Naive thymus-derived CD8-positive, alpha-beta T cell (primary cell): ENCODE data around the gene MSH2. TPM values are rescaled to one million over a fixed set of nuclear protein-coding genes. Genes with fewer than 3 reads are reported as not detected.
A peak's percentile ranks its signal among the peaks of the same experiment; 100 is the strongest.
"Not testable (repeated sequence)": the region's sequence is repeated elsewhere in the genome, so short reads cannot be mapped to it uniquely, and the experiment has no call there.

Experiments used
- ATAC-seq, 2 donors: fragments of 150-1000 bp; cut with Tn5 transposase in 1 of 2; sonication (Bioruptor Pico), chemical (Tn5 transposase) in 1 of 2; 1 replicate in 1 of 2; 2 replicates in 1 of 2; pipeline ENCODE4 v1.10.0; 2021; ENCODE audit warnings: mild to moderate bottlenecking in 2 of 2, moderate library complexity in 2 of 2
- POLR2A ChIA-PET: fragments of 350-600 bp; sonication (Branson Sonifier 250); formaldehyde crosslinking; loops from one replicate; lab custom pipeline; 2021; ENCODE audit warnings: antibody characterized with exemption; lab: Charles Lee
- DNase-seq, 10 donors: peaks; one replicate each; pipeline versions ENCODE4 v3.0.0 to v3.0.0-alpha.2; 2020 to 2022
- H3K27ac Mint-ChIP-seq, 10 donors: one replicate each; pipeline ENCODE4 v1.8.0; 2020 to 2022; ENCODE audit warnings: mild to moderate bottlenecking in 10 of 10, mixed read lengths in 10 of 10, moderate library complexity in 4 of 10, inconsistent platforms in 1 of 10
- H3K27me3 Mint-ChIP-seq, 5 donors: one replicate each; pipeline ENCODE4 v1.8.0; 2021 to 2022; ENCODE audit warnings: mixed read lengths in 5 of 5
- H3K36me3 Mint-ChIP-seq, 3 donors: one replicate each; pipeline ENCODE4 v1.8.0; 2020 to 2022; ENCODE audit warnings: mixed read lengths in 3 of 3, mild to moderate bottlenecking in 2 of 3, inconsistent platforms in 1 of 3
- H3K4me1 Mint-ChIP-seq, 4 donors: one replicate each; pipeline ENCODE4 v1.8.0; 2021 to 2022; ENCODE audit warnings: mixed read lengths in 4 of 4
- H3K4me3 Mint-ChIP-seq, 10 donors: one replicate each; pipeline ENCODE4 v1.8.0; 2020 to 2022; ENCODE audit warnings: mild to moderate bottlenecking in 10 of 10, mixed read lengths in 10 of 10, moderate library complexity in 6 of 10, inconsistent platforms in 1 of 10
- H3K9me3 Mint-ChIP-seq, 9 donors: one replicate each; pipeline ENCODE4 v1.8.0; 2020 to 2022; ENCODE audit warnings: mixed read lengths in 9 of 9, mild to moderate bottlenecking in 3 of 9, inconsistent platforms in 1 of 9, moderate library complexity in 1 of 9
- polyA plus RNA-seq, 3 donors: library from polyadenylated mRNA; unstranded; fragments of 300-500 nt; fragmentation: Illumina TruSeq; gene quantifications; one replicate each; pipeline ENCODE4 v1.2.3, GENCODE V29; 2021
- total RNA-seq, 8 experiments: library from RNA in 2 of 8; stranded (reverse) in 2 of 8; gene quantifications; one replicate each; pipeline ENCODE4 v1.2.3 and lab custom pipeline; 2021 to 2026

Gene MSH2
- total and polyA plus RNA-seq, 5 experiments from 2014 or later, result 35.3 to 46.2 (median 43.0) TPM

DNA sequence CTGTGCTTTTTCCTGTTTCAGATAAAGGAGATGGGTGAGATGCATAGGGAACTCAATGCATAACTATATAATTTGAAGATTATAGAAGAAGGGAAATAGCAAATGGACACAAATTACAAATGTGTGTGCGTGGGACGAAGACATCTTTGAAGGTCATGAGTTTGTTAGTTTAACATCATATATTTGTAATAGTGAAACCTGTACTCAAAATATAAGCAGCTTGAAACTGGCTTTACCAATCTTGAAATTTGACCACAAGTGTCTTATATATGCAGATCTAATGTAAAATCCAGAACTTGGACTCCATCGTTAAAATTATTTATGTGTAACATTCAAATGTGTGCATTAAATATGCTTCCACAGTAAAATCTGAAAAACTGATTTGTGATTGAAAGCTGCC, 16.4 kb upstream of the MSH2 start:
- H3K4me1 Mint-ChIP-seq, result peaks cover 0 to 1% (median 0%) of the 10 kb centered on the region in 4 donors
- DNase-seq, result no peak
- no peaks in the 10 kb centered on the region for H3K9me3 Mint-ChIP-seq
- POLR2A ChIA-PET, result no interaction called here
- ATAC-seq, result no peak
- H3K27me3 Mint-ChIP-seq, result peaks cover 0 to 8% (median 0%) of the 10 kb centered on the region in 5 donors
- H3K36me3 Mint-ChIP-seq, result no peaks in the 10 kb centered on the region
- H3K4me3 Mint-ChIP-seq, result no peak overlapping the region
- no peak overlapping the region for H3K27ac Mint-ChIP-seq

DNA sequence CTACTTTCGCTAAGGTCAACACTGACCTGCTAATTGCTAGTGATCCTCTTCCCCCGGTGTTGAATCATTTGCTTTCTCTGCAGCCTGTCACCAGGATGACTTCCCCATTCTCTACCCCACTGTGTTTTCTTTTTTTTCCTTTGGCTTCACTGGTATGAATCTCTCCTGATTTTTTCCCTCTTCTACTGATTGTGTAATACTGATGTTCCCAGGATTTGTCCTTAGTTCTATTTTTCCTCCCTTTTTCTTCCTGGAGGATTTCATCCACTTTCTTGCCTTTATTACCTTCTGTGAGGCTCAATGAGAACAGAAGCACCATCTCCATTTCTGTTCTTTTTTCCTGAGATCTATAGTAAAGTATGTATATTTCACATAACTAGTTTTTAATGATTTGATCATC, 14.1 kb upstream of the MSH2 start:
- POLR2A ChIA-PET, result interaction anchor here (0.6 kb wide), 1 partner anchor 10 kb away, joined by 3 read pairs; no protein-coding TSS in a partner anchor
- no peaks in the 10 kb centered on the region for H3K36me3 Mint-ChIP-seq
- DNase-seq (no peak), ATAC-seq (no peak)
- H3K27ac Mint-ChIP-seq, result peak overlapping the region in 2 of 10 donors; percentile 2 to 18
- peaks cover 0 to 8% (median 0%) of the 10 kb centered on the region in 5 donors for H3K27me3 Mint-ChIP-seq
- no peaks in the 10 kb centered on the region for H3K9me3 Mint-ChIP-seq
- no peak overlapping the region for H3K4me3 Mint-ChIP-seq
- peaks cover 0 to 1% (median 0%) of the 10 kb centered on the region in 4 donors for H3K4me1 Mint-ChIP-seq

DNA sequence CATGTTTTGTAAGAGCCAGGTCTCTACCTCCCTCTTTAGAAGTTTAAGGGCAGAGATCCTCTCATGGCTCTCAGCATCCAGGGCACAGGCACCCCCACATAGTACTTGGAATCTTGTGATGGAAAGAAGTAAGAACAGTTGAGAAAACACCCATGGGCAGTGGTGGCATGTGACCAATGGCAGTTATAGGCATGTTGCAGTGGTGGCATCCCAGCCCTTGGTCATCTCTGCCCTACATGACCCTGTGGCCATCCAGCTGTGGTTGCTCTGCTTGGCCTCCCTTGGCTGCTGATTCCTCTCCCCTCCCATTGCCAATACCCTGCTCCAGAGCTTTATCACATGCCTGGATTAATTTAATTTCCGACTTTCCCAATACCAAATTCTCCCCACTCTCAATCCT, 13.3 kb upstream of the MSH2 start:
- no peak overlapping the region for H3K4me3 Mint-ChIP-seq

DNA sequence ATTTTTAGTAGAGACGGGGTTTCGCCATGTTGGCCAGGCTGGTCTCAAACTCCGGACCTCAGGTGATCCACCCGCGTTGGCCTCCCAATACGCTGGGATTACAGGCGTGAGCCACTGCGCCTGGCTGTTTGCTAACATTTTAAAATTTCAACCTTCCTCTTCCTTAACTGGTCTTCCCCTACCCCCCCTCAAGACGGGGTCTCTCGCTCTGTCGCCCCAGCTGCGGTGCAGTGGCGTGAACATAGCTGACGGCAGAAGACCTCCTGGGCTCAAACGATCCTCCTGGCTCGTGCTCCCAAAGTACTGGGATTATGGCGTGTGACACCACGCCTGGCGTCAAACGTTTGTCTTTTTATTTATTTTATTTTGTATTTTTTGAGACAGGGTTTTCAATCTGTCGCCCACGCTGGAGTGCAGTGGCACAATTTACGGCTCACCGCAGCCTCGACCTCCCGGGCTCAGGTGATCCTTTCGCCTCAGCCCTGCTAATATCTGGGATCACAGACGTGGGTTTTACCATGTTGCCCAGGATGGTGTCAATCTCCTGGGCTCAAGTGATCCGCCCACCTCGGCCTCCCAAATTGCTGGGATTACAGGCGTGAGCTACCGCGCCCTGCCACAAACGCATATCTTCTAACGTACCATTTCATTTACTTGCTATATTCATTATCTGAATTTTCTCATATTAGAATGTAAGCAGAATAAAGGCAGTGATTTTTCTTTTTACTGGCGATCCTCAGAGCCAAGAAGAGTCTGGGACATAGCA, 984 bp upstream of the MSH2 start:
- peak overlapping the region; percentile 83 to 98 (median 95) for H3K27ac Mint-ChIP-seq
- ATAC-seq (no peak), DNase-seq (no peak)
- peaks cover 18 to 38% (median 35%) of the 10 kb centered on the region in 4 donors for H3K4me1 Mint-ChIP-seq
- no peaks in the 10 kb centered on the region for H3K9me3 Mint-ChIP-seq
- peaks cover 0 to 8% (median 6%) of the 10 kb centered on the region in 3 donors for H3K36me3 Mint-ChIP-seq
- POLR2A ChIA-PET, result interaction anchor here (0.8 to 1.2 kb wide), 3 partner anchors 30 to 381 kb away, joined by 3 to 9 read pairs (median 3); partner anchors contain the start of gene MSH6
- H3K27me3 Mint-ChIP-seq, result no peaks in the 10 kb centered on the region
- H3K4me3 Mint-ChIP-seq, result peak overlapping the region; percentile 91 to 99 (median 96)

More for the DNA sequence above, 13.3 kb upstream of the MSH2 start:
- no peak overlapping the region for H3K27ac Mint-ChIP-seq
- H3K9me3 Mint-ChIP-seq, result no peaks in the 10 kb centered on the region
- no peak for DNase-seq
- H3K36me3 Mint-ChIP-seq, result no peaks in the 10 kb centered on the region
- POLR2A ChIA-PET, result no interaction called here
- H3K27me3 Mint-ChIP-seq, result peaks cover 0 to 8% (median 0%) of the 10 kb centered on the region in 5 donors
- H3K4me1 Mint-ChIP-seq, result peaks cover 0 to 1% (median 0%) of the 10 kb centered on the region in 4 donors
- ATAC-seq, result no peak

DNA sequence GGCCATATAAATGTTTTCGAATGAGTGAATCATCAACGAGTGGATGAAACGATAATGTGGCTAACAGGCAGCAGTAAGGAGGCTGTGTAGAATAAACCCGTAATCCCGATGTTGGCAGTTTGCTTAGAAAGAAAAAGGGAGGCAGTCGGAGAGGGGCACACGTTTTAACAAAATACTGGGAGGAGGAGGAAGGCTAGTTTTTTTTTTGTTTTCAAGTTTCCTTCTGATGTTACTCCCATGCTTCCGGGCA, 476 bp upstream of the MSH2 start:
- Mint-ChIP-seq H3K36me3 (peaks cover 0 to 10% (median 7%) of the 10 kb centered on the region in 3 donors), H3K27ac (peak overlapping the region; percentile 83 to 98 (median 95)), H3K4me3 (peak overlapping the region; percentile 91 to 99 (median 96)), H3K9me3 (no peaks in the 10 kb centered on the region), H3K27me3 (no peaks in the 10 kb centered on the region), H3K4me1 (peaks cover 23 to 43% (median 39%) of the 10 kb centered on the region in 4 donors)
- POLR2A ChIA-PET, result interaction anchor here (0.8 to 1.2 kb wide), 5 partner anchors 10 to 425 kb away, joined by 3 to 9 read pairs (median 3); partner anchors contain the start of gene MSH6
- DNase-seq (no peak), ATAC-seq (peak in 1 of 2 donors; percentile 0)

DNA sequence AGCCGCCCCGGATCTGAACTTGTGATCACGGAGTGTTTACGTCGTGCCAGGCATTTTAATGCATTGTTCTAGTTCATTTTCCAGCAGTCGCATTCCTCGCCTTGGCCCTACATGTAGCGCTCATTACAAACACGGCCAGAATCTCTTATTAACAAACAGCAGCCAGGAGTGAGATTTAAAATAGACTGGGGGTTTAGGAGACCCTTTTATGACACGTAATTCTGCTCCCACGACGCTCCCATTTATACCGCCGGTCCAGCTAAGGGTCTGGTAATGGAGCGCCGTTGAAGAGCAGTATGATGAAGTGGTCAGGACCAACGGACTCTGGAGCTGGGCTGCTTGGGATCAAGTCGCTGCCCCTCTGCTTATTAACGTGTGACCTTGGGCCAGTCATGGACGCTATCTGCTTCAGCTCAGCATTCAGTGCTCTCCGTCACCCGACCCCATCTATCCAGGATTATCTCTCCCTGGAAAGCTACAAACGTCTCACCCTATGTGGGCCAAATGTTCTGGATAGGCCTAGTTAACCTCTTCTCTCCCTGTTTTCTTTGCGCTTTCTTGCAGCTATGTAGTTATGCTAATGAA, 745 bp downstream of the MSH2 start:
- H3K36me3 Mint-ChIP-seq, result peaks cover 0 to 21% (median 14%) of the 10 kb centered on the region in 3 donors
- H3K27me3 Mint-ChIP-seq, result no peaks in the 10 kb centered on the region
- H3K4me3 Mint-ChIP-seq, result peak overlapping the region; percentile 91 to 99 (median 96)
- peak overlapping the region; percentile 43 to 98 (median 95) for H3K27ac Mint-ChIP-seq
- H3K4me1 Mint-ChIP-seq, result peaks cover 25 to 51% (median 48%) of the 10 kb centered on the region in 4 donors
- no peaks in the 10 kb centered on the region for H3K9me3 Mint-ChIP-seq
- ATAC-seq (no peak), DNase-seq (no peak)
- POLR2A ChIA-PET, result interaction anchor here (0.8 to 1.2 kb wide), 2 partner anchors 10 to 379 kb away, joined by 3 to 9 read pairs; partner anchors contain the start of gene MSH6

DNA sequence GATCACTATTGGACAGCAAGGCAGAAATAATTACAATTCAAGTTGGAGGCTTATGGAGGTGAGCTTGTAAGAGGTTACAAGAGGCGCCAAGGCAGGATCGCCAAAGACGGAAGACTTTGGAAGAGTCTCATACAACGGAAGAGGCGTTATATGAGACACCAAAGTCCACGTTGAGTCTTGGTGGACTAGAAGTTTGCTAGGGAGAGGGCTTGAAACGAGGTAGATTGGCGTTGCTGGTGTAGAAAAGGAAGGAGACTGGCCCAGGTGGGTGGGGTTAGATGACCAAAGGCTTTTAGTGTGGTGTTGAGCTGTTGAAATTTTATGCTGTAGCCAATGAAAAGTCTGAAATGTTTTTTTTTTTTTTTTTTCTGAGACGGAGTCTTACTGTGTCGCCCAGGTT, 1.4 kb downstream of the MSH2 start:
- Mint-ChIP-seq H3K4me3 (peak overlapping the region; percentile 91 to 99 (median 96)), H3K36me3 (peaks cover 0 to 22% (median 14%) of the 10 kb centered on the region in 3 donors), H3K27ac (peak overlapping the region in 8 of 10 donors; percentile 37 to 98 (median 95)), H3K9me3 (no peaks in the 10 kb centered on the region), H3K4me1 (peaks cover 25 to 51% (median 48%) of the 10 kb centered on the region in 4 donors), H3K27me3 (no peaks in the 10 kb centered on the region)
- no peak for DNase-seq
- POLR2A ChIA-PET, result interaction anchor here (0.8 kb wide), 1 partner anchor 9 kb away, joined by 3 read pairs; no protein-coding TSS in a partner anchor
- no peak for ATAC-seq

DNA sequence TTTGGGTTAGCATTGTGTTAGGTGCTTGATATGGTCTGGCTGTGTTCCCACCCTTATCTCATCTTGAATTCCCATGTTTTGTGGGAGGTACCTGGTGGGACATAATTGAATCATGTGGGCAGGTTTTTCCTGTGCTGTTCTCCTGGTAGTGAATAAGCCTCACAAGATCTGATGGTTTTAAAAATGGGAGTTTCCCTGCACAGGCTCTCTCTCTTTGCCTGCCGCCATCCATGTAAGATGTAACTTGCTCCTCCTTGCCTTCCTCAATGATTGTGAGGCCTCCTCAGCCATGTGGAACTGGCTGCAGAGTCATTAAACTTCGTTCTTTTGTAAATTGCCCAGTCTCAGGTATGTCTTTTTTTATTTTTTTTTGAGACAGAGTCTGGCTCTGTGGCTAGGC, 2.8 kb downstream of the MSH2 start:
- POLR2A ChIA-PET, result no interaction called here
- peaks cover 27 to 54% (median 49%) of the 10 kb centered on the region in 4 donors for H3K4me1 Mint-ChIP-seq
- peak overlapping the region in 2 of 10 donors; percentile 43 to 71 for H3K27ac Mint-ChIP-seq

DNA sequence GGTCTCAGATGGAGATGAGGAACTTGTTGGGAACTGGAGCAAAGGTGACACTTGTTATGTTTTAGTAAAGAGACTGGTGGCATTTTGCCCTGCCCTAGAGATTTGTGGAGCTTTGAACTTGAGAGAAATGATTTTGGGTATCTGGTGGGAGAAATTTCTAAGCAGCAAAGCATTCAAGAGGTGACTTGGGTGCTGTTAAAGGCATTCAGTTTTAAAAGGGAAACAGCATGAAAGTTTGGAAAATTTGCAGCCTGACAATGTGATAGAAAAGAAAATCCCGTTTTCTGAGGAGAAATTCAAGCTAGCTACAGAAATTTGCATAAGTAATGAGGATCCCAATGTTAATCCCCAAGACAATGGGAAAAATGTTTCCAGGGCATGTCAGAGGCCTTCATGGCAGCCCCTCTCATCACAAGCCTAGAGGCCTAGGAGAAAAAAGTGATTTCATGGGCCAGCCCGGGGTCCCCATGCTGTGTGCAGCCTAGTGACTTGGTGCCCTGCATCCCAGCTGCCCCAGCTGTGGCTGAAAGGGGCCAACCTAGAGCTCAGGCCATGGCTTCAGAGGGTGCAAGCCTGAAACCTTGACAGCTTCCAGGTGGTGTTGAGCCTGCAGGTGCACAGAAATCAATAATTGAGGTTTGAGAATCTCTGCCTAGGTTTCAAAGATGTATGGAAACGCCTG, 3.8 kb downstream of the MSH2 start:
- POLR2A ChIA-PET, H3K9me3 Mint-ChIP-seq, H3K27me3 Mint-ChIP-seq, ATAC-seq, H3K27ac Mint-ChIP-seq, DNase-seq: not testable (repeated sequence)
- H3K4me1 Mint-ChIP-seq, result peaks cover 27 to 53% (median 49%) of the 10 kb centered on the region in 4 donors
- H3K4me3 Mint-ChIP-seq, result peak overlapping the region in 2 of 10 donors; percentile 15 to 30
- peaks cover 0 to 36% (median 16%) of the 10 kb centered on the region in 3 donors for H3K36me3 Mint-ChIP-seq

More for the DNA sequence above, 2.8 kb downstream of the MSH2 start:
- Mint-ChIP-seq H3K27me3 (no peaks in the 10 kb centered on the region), H3K4me3 (peak overlapping the region in 8 of 10 donors; percentile 1 to 67 (median 36)), H3K9me3 (no peaks in the 10 kb centered on the region), H3K36me3 (peaks cover 0 to 25% (median 16%) of the 10 kb centered on the region in 3 donors)
- no peak for ATAC-seq
- DNase-seq, result no peak

DNA sequence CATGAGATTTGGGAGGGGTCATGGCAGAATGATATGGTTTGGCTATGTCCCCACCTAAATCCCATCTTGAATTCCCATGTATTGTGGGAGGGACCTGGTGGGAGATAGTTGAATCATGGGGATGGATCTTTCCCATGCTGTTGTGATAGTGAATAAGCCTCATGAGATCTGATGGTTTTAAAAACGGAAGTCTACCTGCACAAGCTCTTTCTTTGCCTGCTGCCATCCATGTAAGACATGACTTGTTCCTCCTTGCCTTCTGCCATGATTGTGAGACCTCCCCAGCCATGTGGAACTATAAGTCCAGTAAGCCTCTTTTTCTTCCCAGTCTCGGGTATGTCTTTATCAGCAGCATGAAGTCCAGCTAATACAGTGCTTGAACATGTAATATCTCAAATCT, 5.0 kb downstream of the MSH2 start:
- POLR2A ChIA-PET, result interaction anchor here (0.7 kb wide), 1 partner anchor 9 kb away, joined by 3 read pairs; no protein-coding TSS in a partner anchor
- ATAC-seq, DNase-seq, H3K9me3 Mint-ChIP-seq, H3K27me3 Mint-ChIP-seq: not testable (repeated sequence)
- peaks cover 22 to 43% (median 40%) of the 10 kb centered on the region in 4 donors for H3K4me1 Mint-ChIP-seq
- peak overlapping the region in 3 of 10 donors; percentile 19 to 38 (median 23) for H3K4me3 Mint-ChIP-seq
- peak overlapping the region in 3 of 10 donors; percentile 6 to 62 (median 33) for H3K27ac Mint-ChIP-seq
- H3K36me3 Mint-ChIP-seq, result peaks cover 0 to 44% (median 16%) of the 10 kb centered on the region in 3 donors

DNA sequence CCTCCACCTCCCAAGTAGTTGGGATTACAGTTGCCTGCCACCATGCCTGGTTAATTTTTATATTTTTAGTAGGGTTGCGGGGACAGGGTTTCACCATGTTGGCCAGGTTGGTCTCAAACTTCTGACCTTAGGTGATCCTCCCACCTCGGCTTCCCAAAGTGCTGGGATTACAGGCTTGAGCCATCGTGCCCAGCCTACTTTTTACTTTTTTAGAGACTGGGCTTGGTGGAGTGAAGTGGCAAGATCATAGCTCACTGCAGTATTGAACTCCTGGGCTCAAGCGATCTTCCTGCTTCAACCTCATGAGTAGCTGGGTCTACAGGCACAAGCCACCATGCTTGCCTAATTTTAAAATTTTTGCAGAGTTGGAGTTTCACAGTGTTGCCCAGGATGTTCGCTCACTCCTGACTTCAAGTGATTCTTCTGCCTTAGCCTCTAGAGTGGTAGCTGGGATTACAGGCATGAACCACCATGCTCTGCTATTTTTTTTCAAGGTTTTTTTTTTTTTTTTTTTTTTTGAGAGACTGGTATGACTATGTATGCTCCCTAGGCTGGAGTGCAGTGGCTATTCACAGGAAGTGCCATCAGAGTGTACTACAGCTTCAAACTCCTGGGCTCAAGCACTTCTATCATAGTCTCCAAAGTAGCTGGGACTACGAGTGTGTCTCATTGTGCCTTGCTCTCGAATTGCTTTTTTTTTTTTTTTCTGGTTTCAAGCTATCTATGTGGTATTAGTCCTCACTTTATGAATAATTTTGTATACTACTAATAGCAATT, 11.9 kb downstream of the MSH2 start:
- peaks cover 0 to 79% (median 9%) of the 10 kb centered on the region in 3 donors for H3K36me3 Mint-ChIP-seq
- ATAC-seq, result no peak
- no peak for DNase-seq
- no peaks in the 10 kb centered on the region for H3K27me3 Mint-ChIP-seq
- no peaks in the 10 kb centered on the region for H3K9me3 Mint-ChIP-seq
- H3K4me1 Mint-ChIP-seq, result peaks cover 0 to 3% (median under 1%) of the 10 kb centered on the region in 4 donors
- peak overlapping the region in 1 of 10 donors; percentile 27 for H3K27ac Mint-ChIP-seq
- POLR2A ChIA-PET, result interaction anchor here (0.7 kb wide), 1 partner anchor 473 kb away, joined by 7 read pairs; no protein-coding TSS in a partner anchor
- no peak overlapping the region for H3K4me3 Mint-ChIP-seq
